ENCODE measurements around the gene FAM13A. TPM values are rescaled to one million over a fixed set of nuclear protein-coding genes. Genes with fewer than 3 reads are reported as not detected.

Gene FAM13A
- total and polyA plus RNA-seq, 3 donors from 2014 or later = 30.7 to 123 (median 109) TPM

GRCh38 chr4:89056292-89056952, 563 bp downstream of the FAM13A start:
- 20 to 29% methylated on average over 2 of the region's 2 CpGs for WGBS, 2 donors
- Histone ChIP-seq H3K27me3 (no peaks in the 10 kb centered on the region), H3K27ac (peak overlapping the region; percentile 64 to 81), H3K9me3 (no peaks in the 10 kb centered on the region), H3K36me3 (ENCODE audit: low read depth, missing control alignments) (no peaks in the 10 kb centered on the region), H3K4me3 (peak overlapping the region; percentile 7 to 50), H3K4me1 (peaks cover 13% of the 10 kb centered on the region)
- TF ChIP-seq POLR2A (IDR thresholded peaks at IDR 0.05) = no peak
- DNase-seq = no peak
- intact Hi-C loops (cut with DNase I; ENCODE audit: low total_unique reads) = no loop called here

GRCh38 chr4:89055157-89056080, 1.6 kb downstream of the FAM13A start:
- H3K36me3 ChIP-seq (ENCODE audit: low read depth, missing control alignments) = no peaks in the 10 kb centered on the region
- WGBS, 2 donors = 32 to 50% methylated on average over 1 of the region's 1 CpG
- no peak overlapping the region for H3K4me3 ChIP-seq
- intact Hi-C loops (cut with DNase I; ENCODE audit: low total_unique reads) = no loop called here
- peaks cover 13% of the 10 kb centered on the region for H3K4me1 ChIP-seq
- H3K27me3 ChIP-seq = no peaks in the 10 kb centered on the region
- no peaks in the 10 kb centered on the region for H3K9me3 ChIP-seq
- no peak for DNase-seq
- no peak overlapping the region for H3K27ac ChIP-seq
- TF ChIP-seq CTCF (IDR thresholded peaks at IDR 0.05) = no peak
- TF ChIP-seq POLR2A (IDR thresholded peaks at IDR 0.05) = no peak

- Histone ChIP-seq H3K36me3 (ENCODE audit: low read depth, missing control alignments) (no peaks in the 10 kb centered on the region), H3K27me3 (no peaks in the 10 kb centered on the region), H3K9me3 (no peaks in the 10 kb centered on the region), H3K4me1 (peaks cover 13% of the 10 kb centered on the region), H3K27ac (no peak overlapping the region), H3K4me3 (no peak overlapping the region)
- DNase-seq = no peak
- no peak for TF ChIP-seq POLR2A (IDR thresholded peaks at IDR 0.05)
- TF ChIP-seq CTCF (IDR thresholded peaks at IDR 0.05) = no peak
- WGBS, 2 donors = 36 to 44% methylated on average over 1 of the region's 1 CpG
- intact Hi-C loops (cut with DNase I; ENCODE audit: low total_unique reads) = no loop called here
Observed at GRCh38 chr4:89054627-89055026, 2.4 kb downstream of the FAM13A start.

GRCh38 chr4:89049853-89050252, 7.1 kb downstream of the FAM13A start:
- no peak overlapping the region for H3K27ac ChIP-seq
- WGBS, 2 donors = 93 to 96% methylated on average over 2 of the region's 2 CpGs
- TF ChIP-seq CTCF (IDR thresholded peaks at IDR 0.05) (no peak), POLR2A (IDR thresholded peaks at IDR 0.05) (no peak)

GRCh38 chr4:89048906-89049601, 7.9 kb downstream of the FAM13A start:
- Histone ChIP-seq H3K36me3 (ENCODE audit: low read depth, missing control alignments) (no peaks in the 10 kb centered on the region), H3K4me1 (no peaks in the 10 kb centered on the region), H3K27me3 (no peaks in the 10 kb centered on the region), H3K4me3 (no peak overlapping the region), H3K27ac (no peak overlapping the region), H3K9me3 (no peaks in the 10 kb centered on the region)
- no peak for DNase-seq
- WGBS, 2 donors = 90 to 95% methylated on average over 4 of the region's 4 CpGs
- TF ChIP-seq POLR2A (IDR thresholded peaks at IDR 0.05) = no peak
- TF ChIP-seq CTCF (IDR thresholded peaks at IDR 0.05) = no peak
- intact Hi-C loops (cut with DNase I; ENCODE audit: low total_unique reads) = no loop called here

More at GRCh38 chr4:89049853-89050252, 7.1 kb downstream of the FAM13A start:
- no peak overlapping the region for H3K4me3 ChIP-seq
- H3K9me3 ChIP-seq = no peaks in the 10 kb centered on the region
- H3K4me1 ChIP-seq = no peaks in the 10 kb centered on the region
- intact Hi-C loops (cut with DNase I; ENCODE audit: low total_unique reads) = no loop called here
- no peaks in the 10 kb centered on the region for H3K27me3 ChIP-seq
- H3K36me3 ChIP-seq (ENCODE audit: low read depth, missing control alignments) = no peaks in the 10 kb centered on the region
- DNase-seq = no peak
